GM13977 (cell line): ENCODE data around the gene SPON2.

Source experiments
- DNase-seq: peaks from one replicate; pipeline ENCODE4 v3.0.0; 2012; ENCODE audit warnings: low spot score
- in situ Hi-C: fragments of 300-500 bp; cut with MboI; formaldehyde crosslinking; loops from one replicate; pipeline ENCODE4 v1.12.0; 2022; ENCODE audit warnings: low sequenced_read_pairs, low pct_unique_long_range_greater_than_20kb, mixed read lengths, inconsistent platforms; ENCODE audit not compliant: unreplicated experiment
- TF ChIP-seq, protein P1 (sequence below): IDR thresholded peaks from 2 replicates; pipeline ENCODE4 v1.5.1; 2012; ENCODE audit warnings: mild to moderate bottlenecking, control low read depth; ENCODE audit not compliant: insufficient read depth; ENCODE audit errors: extremely low read depth, missing control alignments

SPON2 gene

GRCh38 chr4:1200425-1201035, 28.1 kb upstream of the SPON2 start:
- no peak for DNase-seq
- in situ Hi-C loops: no loop called here
- TF ChIP-seq, protein P1, sequence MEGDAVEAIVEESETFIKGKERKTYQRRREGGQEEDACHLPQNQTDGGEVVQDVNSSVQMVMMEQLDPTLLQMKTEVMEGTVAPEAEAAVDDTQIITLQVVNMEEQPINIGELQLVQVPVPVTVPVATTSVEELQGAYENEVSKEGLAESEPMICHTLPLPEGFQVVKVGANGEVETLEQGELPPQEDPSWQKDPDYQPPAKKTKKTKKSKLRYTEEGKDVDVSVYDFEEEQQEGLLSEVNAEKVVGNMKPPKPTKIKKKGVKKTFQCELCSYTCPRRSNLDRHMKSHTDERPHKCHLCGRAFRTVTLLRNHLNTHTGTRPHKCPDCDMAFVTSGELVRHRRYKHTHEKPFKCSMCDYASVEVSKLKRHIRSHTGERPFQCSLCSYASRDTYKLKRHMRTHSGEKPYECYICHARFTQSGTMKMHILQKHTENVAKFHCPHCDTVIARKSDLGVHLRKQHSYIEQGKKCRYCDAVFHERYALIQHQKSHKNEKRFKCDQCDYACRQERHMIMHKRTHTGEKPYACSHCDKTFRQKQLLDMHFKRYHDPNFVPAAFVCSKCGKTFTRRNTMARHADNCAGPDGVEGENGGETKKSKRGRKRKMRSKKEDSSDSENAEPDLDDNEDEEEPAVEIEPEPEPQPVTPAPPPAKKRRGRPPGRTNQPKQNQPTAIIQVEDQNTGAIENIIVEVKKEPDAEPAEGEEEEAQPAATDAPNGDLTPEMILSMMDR: no peak

DNA sequence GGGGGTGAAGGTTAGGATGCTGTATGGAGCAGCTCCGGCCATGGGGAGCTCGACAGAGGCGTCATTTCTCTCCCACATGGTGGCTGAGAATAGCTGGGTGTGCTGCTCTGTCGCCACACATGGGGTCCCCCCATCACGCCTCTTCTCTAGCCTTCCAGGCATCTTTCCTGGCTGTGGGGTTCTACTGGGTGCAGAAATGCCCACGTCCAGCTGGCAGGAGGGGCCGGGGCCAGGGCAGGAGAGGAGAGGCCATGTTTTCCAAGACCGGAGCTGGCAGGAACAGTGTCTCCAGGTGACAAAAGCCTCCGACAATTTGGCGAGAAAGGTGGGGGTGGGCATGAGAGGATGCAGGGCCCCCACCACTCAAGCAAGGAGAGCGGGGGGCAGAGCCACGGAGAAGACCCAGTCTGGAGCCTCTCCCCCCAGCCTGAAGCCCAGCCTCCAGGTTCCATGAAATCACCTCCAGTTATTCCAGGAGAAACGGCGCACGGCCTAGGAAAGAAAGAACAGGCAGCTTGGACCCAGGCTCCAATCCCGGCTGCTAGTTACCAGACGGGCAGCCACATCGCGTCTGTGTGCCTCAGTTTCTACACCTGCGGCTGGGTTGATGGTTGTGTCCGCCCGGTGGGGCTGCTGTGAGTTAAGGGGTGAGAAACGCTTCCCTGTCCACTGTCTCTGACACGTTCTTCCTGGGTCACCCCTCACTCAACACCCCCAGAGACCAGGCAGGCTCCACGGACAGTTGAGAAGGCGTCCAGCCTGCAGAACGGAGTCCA, 27.4 kb upstream of the SPON2 start:
- TF ChIP-seq, protein P1: no peak
- DNase-seq: no peak
- in situ Hi-C loops: no loop called here

- TF ChIP-seq, protein P1: no peak
- in situ Hi-C loops: no loop called here
- no peak for DNase-seq
These were observed 25.9 kb upstream of the SPON2 start for GRCh38 chr4:1198098-1198844.

DNA sequence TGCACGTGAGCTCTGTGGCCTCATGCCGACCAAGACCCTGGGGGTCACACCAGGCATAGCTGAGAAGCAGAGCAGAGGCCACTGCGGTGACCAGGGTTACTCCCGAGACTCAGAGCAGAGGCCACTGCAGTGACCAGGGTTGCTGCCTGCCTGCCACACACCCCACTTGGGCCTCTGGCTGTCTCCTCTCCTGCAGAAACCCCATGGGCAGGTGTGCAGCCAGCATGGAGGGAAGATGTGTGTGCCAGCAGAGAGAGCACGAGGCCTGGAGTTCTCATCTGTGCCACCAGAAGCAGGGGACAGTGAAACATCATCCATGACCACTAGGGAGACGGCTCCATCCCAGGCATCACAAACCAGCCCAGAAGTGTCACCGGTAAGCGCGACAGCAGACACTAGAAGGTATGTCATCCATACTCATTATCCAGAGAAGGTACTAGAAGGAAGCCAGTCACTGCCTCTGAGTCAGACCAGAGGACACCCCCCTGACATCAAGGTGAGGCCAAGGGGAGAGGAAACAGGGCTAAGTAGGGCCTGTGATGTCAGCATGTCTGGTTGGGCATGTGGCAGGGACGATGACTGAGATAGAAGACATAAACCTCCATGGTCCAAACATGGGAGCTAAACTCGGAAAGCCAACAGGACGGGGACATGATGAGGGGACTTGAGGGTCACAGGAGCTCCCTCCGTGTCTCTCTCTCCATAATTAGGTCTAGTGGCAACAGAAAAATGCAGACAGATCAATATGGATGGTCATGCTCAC, 24.2 kb upstream of the SPON2 start:
- in situ Hi-C loops: no loop called here
- TF ChIP-seq, protein P1: no peak
- no peak for DNase-seq

DNA sequence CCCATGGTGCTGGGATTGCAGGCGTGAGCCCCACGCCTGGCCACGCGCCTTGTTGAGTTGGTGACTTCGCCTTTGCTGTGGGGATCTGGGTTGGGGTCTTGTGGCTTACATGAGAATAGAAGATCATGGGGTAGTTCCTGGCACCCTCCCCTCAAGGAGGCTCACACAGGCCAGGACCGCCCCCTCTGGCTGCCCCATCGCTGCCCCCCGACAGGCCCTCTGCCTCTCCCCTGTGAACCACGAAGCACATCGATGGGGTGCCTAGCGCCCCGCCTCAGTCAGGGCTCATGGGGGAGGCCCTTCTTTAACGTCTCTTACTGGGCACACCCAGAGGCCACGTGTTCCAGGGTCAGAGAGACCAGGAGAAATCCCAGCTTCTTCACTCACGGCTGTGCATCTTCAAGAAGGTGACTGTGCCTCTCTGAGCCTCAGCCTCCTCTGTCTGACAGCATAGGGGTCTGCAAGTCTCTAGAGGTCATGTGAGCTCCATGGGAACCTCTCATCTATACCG, 23.6 kb upstream of the SPON2 start:
- no peak for DNase-seq
- TF ChIP-seq, protein P1: no peak
- in situ Hi-C loops: no loop called here

GRCh38 chr4:1195109-1195671, 22.8 kb upstream of the SPON2 start:
- TF ChIP-seq, protein P1: no peak
- in situ Hi-C loops: no loop called here
- DNase-seq: no peak
